22Rv1 (cell line): Measurements from ENCODE around the gene CCDC148.

ENCODE experiments used
- CTCF ChIP-seq: fragments of 450-650 bp; IDR thresholded peaks from 2 replicates; pipeline ENCODE4 v1.5.1; 2017; ENCODE audit warnings: mild to moderate bottlenecking
- ZFX ChIP-seq: fragments of 450-650 bp; IDR thresholded peaks from 2 replicates; pipeline ENCODE4 v1.6.1; 2017; ENCODE audit warnings: antibody characterized with exemption, borderline replicate concordance

- TF ChIP-seq CTCF (no peak), ZFX (no peak)
These were observed 203.4 kb downstream of the CCDC148 start for GRCh38 chr2:158253170-158253569.
